HepG2 (cell line): ENCODE results near the gene GPRC5D. TPM values are rescaled to one million over a fixed set of nuclear protein-coding genes. Genes with fewer than 3 reads are reported as not detected.

Experiments
- ATAC-seq: fragments of 200-7000 bp; cut with Tn5 transposase; 3 replicates; pipeline ENCODE4 v1.9.1; 2020; ENCODE audit warnings: mild to moderate bottlenecking, moderate library complexity
- BruUV-seq: library from RNA; stranded (reverse); fragments of 400-500 nt; replicated peaks from 2 replicates; lab custom pipeline; 2021; lab: Mats Ljungman, UMichigan
- CTCF ChIA-PET: fragments of 300-600 bp; formaldehyde crosslinking; extraction: SDS; loops from one replicate; lab custom pipeline; 2021; ENCODE audit warnings: low total read pairs, inconsistent platforms, low intra/inter-chr PET ratio; lab: Yijun Ruan, JAX
- POLR2A ChIA-PET: fragments of 350-600 bp; sonication (Branson Sonifier 250); formaldehyde crosslinking; loops from one replicate; lab custom pipeline; 2020; ENCODE audit warnings: antibody characterized with exemption, inconsistent platforms; lab: Yijun Ruan, JAX
- DNase-seq: peaks from one replicate; pipeline ENCODE4 v3.0.0-alpha.2; 2015; ENCODE audit warnings: low spot score
- FAIRE-seq: peaks from 3 replicates; lab custom pipeline; 2011; peaks lifted over from hg19 to GRCh38; lab: Jason Lieb, UNC
- H2AFZ ChIP-seq: one replicate; pipeline ENCODE4 v1.6.1; 2011; ENCODE audit warnings: low read length, inconsistent platforms
- H3K27ac ChIP-seq: fragments of 300-600 bp; 3 replicates; pipeline ENCODE4 v1.8.0; 2011; ENCODE audit warnings: mixed run types, mild to moderate bottlenecking, mixed read lengths, low read length, inconsistent platforms; ENCODE audit not compliant: insufficient read depth; ENCODE audit errors: extremely low read length
- H3K27me3 ChIP-seq, 2 experiments: fragments of 200-600 bp in 1 of 2; 2 replicates in 1 of 2; 3 replicates in 1 of 2; pipeline versions ENCODE4 v1.6.0 to v1.8.0; 2011; ENCODE audit warnings: low read length in 2 of 2, mild to moderate bottlenecking in 2 of 2, moderate library complexity in 2 of 2, inconsistent platforms in 1 of 2; ENCODE audit not compliant: insufficient read depth in 2 of 2, control insufficient read depth in 1 of 2
- H3K36me3 ChIP-seq, 2 experiments: fragments of 200-600 bp in 1 of 2; replicated peaks in 1 of 2; 2 replicates in 1 of 2; 3 replicates in 1 of 2; pipeline versions ENCODE4 v1.5.1 to v1.8.0; 2011; ENCODE audit warnings: low read length in 2 of 2, inconsistent platforms in 1 of 2; ENCODE audit not compliant: insufficient read depth in 2 of 2, control insufficient read depth in 1 of 2
- H3K4me1 ChIP-seq: 2 replicates; pipeline ENCODE4 v1.5.1; 2012; ENCODE audit warnings: low read length, inconsistent platforms; ENCODE audit not compliant: insufficient read depth
- H3K4me2 ChIP-seq: 2 replicates; pipeline ENCODE4 v1.6.0; 2011; ENCODE audit warnings: low read depth, low read length, inconsistent platforms
- H3K4me3 ChIP-seq, 3 experiments: fragments of 200-600 bp in 1 of 3; sonication (generic), shearing (Covaris generic) in 1 of 3; replicated peaks in 1 of 3; 2 replicates each; pipeline ENCODE4 v1.5.1; 2011 to 2016; ENCODE audit warnings: low read length in 3 of 3, inconsistent platforms in 2 of 3, low read depth in 2 of 3, mild to moderate bottlenecking in 2 of 3, control low read depth in 1 of 3, mixed read lengths in 1 of 3; ENCODE audit not compliant: insufficient read depth in 1 of 3
- H3K79me2 ChIP-seq: one replicate; pipeline ENCODE4 v1.6.1; 2011; ENCODE audit warnings: low read length, inconsistent platforms; ENCODE audit not compliant: insufficient read depth
- H3K9ac ChIP-seq: 2 replicates; pipeline ENCODE4 v1.6.0; 2011; ENCODE audit warnings: mild to moderate bottlenecking, low read depth, low read length, inconsistent platforms; ENCODE audit not compliant: insufficient read depth
- H3K9me3 ChIP-seq: 2 replicates; pipeline ENCODE4 v1.5.1; 2012; ENCODE audit warnings: mild to moderate bottlenecking, low read length
- H4K20me1 ChIP-seq: 2 replicates; pipeline ENCODE4 v1.6.0; 2011; ENCODE audit warnings: inconsistent platforms, mild to moderate bottlenecking, low read length, moderate library complexity; ENCODE audit not compliant: insufficient read depth
- DMAP1 ChIP-seq: IDR thresholded peaks from 2 replicates; pipeline ENCODE4 v1.6.1; 2016
- KDM1A ChIP-seq: IDR thresholded peaks from 2 replicates; pipeline ENCODE4 v1.6.1; 2016; ENCODE audit warnings: missing compliant biosample characterization
- KMT2A ChIP-seq: sonication (generic); formaldehyde crosslinking; IDR thresholded peaks from 2 replicates; pipeline ENCODE4 v1.4.0; 2020; ENCODE audit warnings: missing genetic modification reagents
- MED8 ChIP-seq: sonication (generic); formaldehyde crosslinking; IDR thresholded peaks from 2 replicates; pipeline ENCODE4 v1.8.1; 2023; ENCODE audit warnings: mild to moderate bottlenecking, missing genetic modification reagents; ENCODE audit not compliant: insufficient replicate concordance
- NCOR1 ChIP-seq: fragments of 200-600 bp; sonication (generic); IDR thresholded peaks from 2 replicates; pipeline ENCODE4 v1.7.0; 2017; ENCODE audit warnings: antibody characterized with exemption, low read length, borderline replicate concordance
- NFKB2 ChIP-seq: sonication (generic); formaldehyde crosslinking; IDR thresholded peaks from 2 replicates; pipeline ENCODE4 v1.4.0; 2020; ENCODE audit warnings: missing genetic modification reagents, borderline replicate concordance
- SIX4 ChIP-seq: sonication (generic); formaldehyde crosslinking; IDR thresholded peaks from 2 replicates; pipeline ENCODE4 v1.4.0; 2020; ENCODE audit warnings: missing genetic modification reagents
- ZMAT3 ChIP-seq: sonication (generic); formaldehyde crosslinking; conservative IDR thresholded peaks from 2 replicates; pipeline ENCODE4 v1.7.0; 2021; ENCODE audit warnings: missing genetic modification reagents
- ZMYM4 ChIP-seq: sonication (generic); formaldehyde crosslinking; IDR thresholded peaks from 2 replicates; pipeline ENCODE4 v1.8.1; 2023; ENCODE audit warnings: mild to moderate bottlenecking, missing genetic modification reagents
- ZNF143 ChIP-seq: sonication (generic); formaldehyde crosslinking; IDR thresholded peaks from 2 replicates; pipeline ENCODE4 v1.4.0; 2020; ENCODE audit warnings: missing genetic modification reagents
- ZNF550 ChIP-seq: sonication (generic); formaldehyde crosslinking; IDR thresholded peaks from 2 replicates; pipeline ENCODE4 v1.4.0; 2020; ENCODE audit warnings: mild to moderate bottlenecking, missing genetic modification reagents, borderline replicate concordance
- ZNF788 ChIP-seq: sonication (generic); formaldehyde crosslinking; IDR thresholded peaks from 2 replicates; pipeline ENCODE4 v1.5.0; 2020; ENCODE audit warnings: mild to moderate bottlenecking, missing genetic modification reagents, borderline replicate concordance
- ZNF841 ChIP-seq: sonication (generic); formaldehyde crosslinking; IDR thresholded peaks from 2 replicates; pipeline ENCODE4 v1.8.1; 2023; ENCODE audit warnings: missing genetic modification reagents, borderline replicate concordance
- WGBS: methylation state at CpG from one replicate; pipeline ENCODE4 v1.1.6; 2017; ENCODE audit warnings: low lambda C conversion rate; 5-methylcytosine and 5-hydroxymethylcytosine counted together
- in situ Hi-C: cut with HindIII; loops from 2 replicates; pipeline ENCODE4 v1.10.0; 2017; ENCODE audit warnings: low pct_unique_long_range_greater_than_20kb; ENCODE audit not compliant: extremely low pct_ligation_motif_present
- intact Hi-C: fragments of 100-400 bp; cut with micrococcal nuclease; formaldehyde crosslinking; loops from one replicate; pipeline ENCODE4 v1.10.0; 2022; ENCODE audit not compliant: unreplicated experiment
- polyA plus RNA-seq, 8 experiments: library from polyadenylated mRNA; depleted of rRNA in 3 of 8; stranded (reverse) in 7 of 8; unstranded in 1 of 8; fragments of >200 nt; fragmentation: Illumina TruSeq in 4 of 8; extraction: Trizol in 4 of 8; gene quantifications; 2 replicates each; pipeline versions ENCODE4 v1.2.1 to v1.2.3, GENCODE V29; 2011 to 2016; ENCODE audit warnings: low read depth in 4 of 8, missing spikeins in 1 of 8, mixed read lengths in 1 of 8; ENCODE audit not compliant: insufficient read depth in 1 of 8
- total RNA-seq, 5 experiments: library from RNA; depleted of rRNA; stranded (reverse); fragments of >200 nt; fragmentation: Illumina TruSeq; extraction: Trizol; gene quantifications; 2 replicates each; pipeline ENCODE4 v1.2.3, GENCODE V29; 2016; ENCODE audit warnings: low read depth in 1 of 5

GPRC5D gene
- total and polyA plus RNA-seq, 2 of the 13 experiments (the other 11 are each of a cell fraction or from before 2014, with no cell fraction given): not detected

GRCh38 chr12:12922978-12923377, 29.0 kb downstream of the GPRC5D start:
- H3K4me2 ChIP-seq: no peak overlapping the region
- H3K9me3 ChIP-seq: no peaks in the 10 kb centered on the region
- H3K4me3 ChIP-seq: no peak overlapping the region
- 59% methylated on average over 7 of the region's 7 CpGs for WGBS
- intact Hi-C loops (loop anchor here (10.0 kb wide), 1 partner anchor 182 kb away; the partner anchor contains the start of gene GSG1), in situ Hi-C loops (no loop called here)
- no peaks in the 10 kb centered on the region for H3K79me2 ChIP-seq
- ChIA-PET CTCF (no interaction called here), POLR2A (no interaction called here)
- H3K27ac ChIP-seq: no peak overlapping the region
- H3K36me3 ChIP-seq: no peaks in the 10 kb centered on the region
- H3K9ac ChIP-seq: no peak overlapping the region
- TF ChIP-seq ZNF143 (CRISPR knock-in tag): no peak
- peaks cover 15% of the 10 kb centered on the region for H3K4me1 ChIP-seq
- no peak overlapping the region for H2AFZ ChIP-seq
- H4K20me1 ChIP-seq: no peaks in the 10 kb centered on the region
- peaks cover 0 to 3% of the 10 kb centered on the region in 2 experiments; a peak in 2 of 5 replicates for H3K27me3 ChIP-seq
- FAIRE-seq (no peak), ATAC-seq (no peak), DNase-seq (no peak)
- no TSS peak for BruUV-seq

GRCh38 chr12:12922191-12922616, 29.8 kb downstream of the GPRC5D start:
- CTCF ChIA-PET: no interaction called here
- H3K4me3 ChIP-seq: no peak overlapping the region
- WGBS: 39% methylated on average over 6 of the region's 6 CpGs
- POLR2A ChIA-PET: no interaction called here
- no peak overlapping the region for H3K27ac ChIP-seq
- no peak overlapping the region for H3K9ac ChIP-seq
- no peaks in the 10 kb centered on the region for H3K36me3 ChIP-seq
- H2AFZ ChIP-seq: no peak overlapping the region
- no peak for ATAC-seq
- TF ChIP-seq SIX4 (CRISPR knock-in tag): no peak
- no peak for TF ChIP-seq NCOR1
- TF ChIP-seq DMAP1 (CRISPR knock-in tag): no peak
- no peak for TF ChIP-seq ZMAT3 (CRISPR knock-in tag)
- no peak for TF ChIP-seq ZNF550 (CRISPR knock-in tag)
- no peak for TF ChIP-seq NFKB2 (CRISPR knock-in tag)
- no peak for TF ChIP-seq ZMYM4 (CRISPR knock-in tag)
- TF ChIP-seq KDM1A (CRISPR knock-in tag): no peak
- no peak for TF ChIP-seq ZNF788
- TF ChIP-seq MED8 (CRISPR knock-in tag): no peak
- no peak for TF ChIP-seq ZNF841 (CRISPR knock-in tag)
- TF ChIP-seq KMT2A (CRISPR knock-in tag): no peak
- TF ChIP-seq, all 625 proteins: peak for 0
- FAIRE-seq: no peak
- BruUV-seq: no TSS peak
- Histone ChIP-seq H3K4me2 (no peak overlapping the region), H3K79me2 (no peaks in the 10 kb centered on the region), H4K20me1 (no peaks in the 10 kb centered on the region), H3K9me3 (no peaks in the 10 kb centered on the region), H3K4me1 (peaks cover 14% of the 10 kb centered on the region), H3K27me3 (peaks cover under 1 to 3% of the 10 kb centered on the region in 2 experiments; a peak in 2 of 5 replicates)
- intact Hi-C loops: loop anchor here (10.0 kb wide), 1 partner anchor 183 kb away; the partner anchor contains the start of gene GSG1
- in situ Hi-C loops: no loop called here
- DNase-seq: no peak
